DOHH2 (cell line): ENCODE results near the gene RNF6.
A peak's percentile ranks its signal among the peaks of the same experiment; 100 is the strongest.

ENCODE experiments used
- H3F3A ChIP-seq: fragments of 200-600 bp; sonication (generic), shearing (Covaris generic); 2 replicates; pipeline ENCODE4 v1.6.0; 2016; ENCODE audit warnings: antibody characterized with exemption, mild to moderate bottlenecking; ENCODE audit not compliant: control insufficient read depth, insufficient read depth
- H3K27ac ChIP-seq: fragments of 200-600 bp; sonication (generic); 2 replicates; pipeline ENCODE4 v1.5.1; 2014; ENCODE audit warnings: low read depth, mild to moderate bottlenecking, low read length, moderate library complexity
- H3K27me3 ChIP-seq: fragments of 200-600 bp; sonication (generic); 2 replicates; pipeline ENCODE4 v1.6.1; 2014; ENCODE audit warnings: mild to moderate bottlenecking, low read length, mixed read lengths; ENCODE audit not compliant: control insufficient read depth
- H3K36me3 ChIP-seq: fragments of 200-600 bp; sonication (generic); 2 replicates; pipeline ENCODE4 v1.6.1; 2014; ENCODE audit warnings: mild to moderate bottlenecking, low read length, moderate library complexity, mixed read lengths; ENCODE audit not compliant: control insufficient read depth
- H3K4me1 ChIP-seq: fragments of 200-600 bp; sonication (generic); 2 replicates; pipeline ENCODE4 v1.6.1; 2014; ENCODE audit warnings: mild to moderate bottlenecking, low read length, mixed read lengths; ENCODE audit not compliant: control insufficient read depth
- H3K4me2 ChIP-seq: fragments of 200-600 bp; sonication (generic); 2 replicates; pipeline ENCODE4 v1.6.0; 2014; ENCODE audit warnings: mild to moderate bottlenecking, low read length, moderate library complexity
- H3K4me3 ChIP-seq: fragments of 200-600 bp; sonication (generic); 2 replicates; pipeline ENCODE4 v1.5.1; 2014; ENCODE audit warnings: mild to moderate bottlenecking, low read length, mixed read lengths
- H3K79me2 ChIP-seq: fragments of 200-600 bp; sonication (generic); 2 replicates; pipeline ENCODE4 v1.6.1; 2014; ENCODE audit warnings: mild to moderate bottlenecking, low read length, mixed read lengths; ENCODE audit not compliant: control insufficient read depth
- H3K9me2 ChIP-seq: fragments of 200-600 bp; sonication (generic); replicated peaks from 2 replicates; pipeline ENCODE4 v1.6.1; 2014; ENCODE audit warnings: mild to moderate bottlenecking, low read length, mixed read lengths; ENCODE audit not compliant: control insufficient read depth
- H3K9me3 ChIP-seq: fragments of 200-600 bp; sonication (generic); 2 replicates; pipeline ENCODE4 v1.6.1; 2014; ENCODE audit warnings: antibody characterized with exemption, low read length, mixed read lengths; ENCODE audit not compliant: control insufficient read depth, insufficient read depth
- H4K20me1 ChIP-seq: fragments of 200-600 bp; sonication (generic); 2 replicates; pipeline ENCODE4 v1.6.0; 2014; ENCODE audit warnings: low read depth, mild to moderate bottlenecking, antibody characterized with exemption, low read length, moderate library complexity; ENCODE audit not compliant: control insufficient read depth, insufficient read depth
- EZH2phosphoT487 ChIP-seq: fragments of 200-600 bp; sonication (generic); IDR thresholded peaks from 2 replicates; pipeline ENCODE4 v1.6.1; 2017; ENCODE audit warnings: borderline replicate concordance, mild to moderate bottlenecking, antibody characterized with exemption, low read length, moderate library complexity, mixed read lengths
- TF ChIP-seq, protein P1 (sequence below): fragments of 200-600 bp; sonication (generic); IDR thresholded peaks from one replicate; pipeline ENCODE4 v1.5.1; 2014; ENCODE audit warnings: antibody characterized with exemption, mild to moderate bottlenecking, low read depth, low read length; ENCODE audit not compliant: poor library complexity, severe bottlenecking

RNF6 gene

DNA sequence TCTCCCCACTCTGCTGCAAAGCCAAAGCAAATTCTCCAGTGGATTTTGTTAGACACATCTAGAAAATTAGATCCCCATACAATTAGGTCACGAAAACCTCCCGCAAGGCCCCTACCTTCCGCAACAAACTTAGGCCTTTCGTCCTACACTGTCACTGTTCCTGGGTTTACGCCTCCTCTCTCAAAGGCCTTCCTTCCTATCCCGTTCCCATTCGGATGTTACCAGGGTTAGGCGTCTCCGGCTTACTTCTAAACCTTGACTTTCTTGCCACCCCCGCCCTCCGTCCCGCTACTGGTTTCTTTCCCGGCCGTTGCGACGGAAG is 754 bp downstream of the RNF6 start:
- H3F3A ChIP-seq, result no peaks in the 10 kb centered on the region
- peak overlapping the region; percentile 87 for H3K4me2 ChIP-seq
- H3K36me3 ChIP-seq, result peaks cover 52% of the 10 kb centered on the region
- H4K20me1 ChIP-seq, result no peaks in the 10 kb centered on the region
- H3K27ac ChIP-seq, result peak overlapping the region; percentile 83
- TF ChIP-seq, protein P1, sequence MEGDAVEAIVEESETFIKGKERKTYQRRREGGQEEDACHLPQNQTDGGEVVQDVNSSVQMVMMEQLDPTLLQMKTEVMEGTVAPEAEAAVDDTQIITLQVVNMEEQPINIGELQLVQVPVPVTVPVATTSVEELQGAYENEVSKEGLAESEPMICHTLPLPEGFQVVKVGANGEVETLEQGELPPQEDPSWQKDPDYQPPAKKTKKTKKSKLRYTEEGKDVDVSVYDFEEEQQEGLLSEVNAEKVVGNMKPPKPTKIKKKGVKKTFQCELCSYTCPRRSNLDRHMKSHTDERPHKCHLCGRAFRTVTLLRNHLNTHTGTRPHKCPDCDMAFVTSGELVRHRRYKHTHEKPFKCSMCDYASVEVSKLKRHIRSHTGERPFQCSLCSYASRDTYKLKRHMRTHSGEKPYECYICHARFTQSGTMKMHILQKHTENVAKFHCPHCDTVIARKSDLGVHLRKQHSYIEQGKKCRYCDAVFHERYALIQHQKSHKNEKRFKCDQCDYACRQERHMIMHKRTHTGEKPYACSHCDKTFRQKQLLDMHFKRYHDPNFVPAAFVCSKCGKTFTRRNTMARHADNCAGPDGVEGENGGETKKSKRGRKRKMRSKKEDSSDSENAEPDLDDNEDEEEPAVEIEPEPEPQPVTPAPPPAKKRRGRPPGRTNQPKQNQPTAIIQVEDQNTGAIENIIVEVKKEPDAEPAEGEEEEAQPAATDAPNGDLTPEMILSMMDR, result no peak
- no peak for TF ChIP-seq EZH2phosphoT487
- peaks cover 27% of the 10 kb centered on the region for H3K4me1 ChIP-seq
- H3K4me3 ChIP-seq, result peak overlapping the region; percentile 90
- peaks cover 25% of the 10 kb centered on the region for H3K79me2 ChIP-seq
- H3K9me2 ChIP-seq, result no peaks in the 10 kb centered on the region
- H3K27me3 ChIP-seq, result no peaks in the 10 kb centered on the region
- H3K9me3 ChIP-seq, result no peaks in the 10 kb centered on the region

DNA sequence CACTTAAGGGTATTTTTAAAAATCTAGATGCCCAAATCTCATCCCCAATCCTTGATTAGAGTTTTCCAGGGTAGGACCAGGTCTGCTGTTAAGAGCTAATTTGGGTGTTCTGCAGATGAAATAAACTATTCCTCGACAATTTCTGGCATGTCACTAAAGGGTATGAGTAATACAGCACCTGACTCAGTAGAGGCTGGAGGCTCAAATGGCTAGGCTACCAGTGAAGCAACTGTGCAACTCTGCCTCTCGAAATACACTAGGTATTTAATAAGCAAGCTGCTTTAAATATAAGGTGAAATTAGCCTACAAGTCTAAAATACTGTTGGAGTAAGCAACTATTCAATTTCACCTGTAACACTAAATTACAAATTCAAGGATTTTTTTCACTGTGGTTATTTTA is 1.5 kb downstream of the RNF6 start:
- H3K36me3 ChIP-seq, result peaks cover 59% of the 10 kb centered on the region
- H3K27me3 ChIP-seq, result no peaks in the 10 kb centered on the region

DNA sequence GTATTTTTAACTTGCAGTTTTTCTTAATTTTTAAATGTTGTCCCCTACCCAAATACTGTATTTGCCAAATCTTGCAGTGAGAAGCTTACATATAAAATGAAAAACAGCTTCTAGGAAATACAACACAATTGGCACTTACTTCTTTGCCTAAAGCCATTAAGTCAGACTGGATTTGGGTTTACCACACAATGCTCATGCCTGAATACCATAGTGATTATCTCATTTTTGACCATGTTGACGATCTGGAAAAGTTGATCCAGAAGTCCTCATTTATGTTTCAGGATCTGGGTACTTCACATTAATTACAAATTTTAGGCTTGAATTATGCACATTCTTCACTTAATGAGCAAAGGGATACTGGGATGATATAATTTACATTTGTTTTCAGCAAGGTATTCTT is 2.4 kb downstream of the RNF6 start:
- Histone ChIP-seq H3F3A (no peaks in the 10 kb centered on the region), H3K9me2 (no peaks in the 10 kb centered on the region), H3K4me1 (peaks cover 27% of the 10 kb centered on the region), H3K79me2 (peaks cover 25% of the 10 kb centered on the region), H4K20me1 (no peaks in the 10 kb centered on the region), H3K4me2 (peak overlapping the region; percentile 87), H3K27me3 (no peaks in the 10 kb centered on the region), H3K27ac (no peak overlapping the region), H3K4me3 (peak overlapping the region; percentile 90), H3K9me3 (no peaks in the 10 kb centered on the region), H3K36me3 (peaks cover 67% of the 10 kb centered on the region)
- TF ChIP-seq EZH2phosphoT487, result no peak
- TF ChIP-seq, protein P1, result no peak

More for the DNA sequence above, 1.5 kb downstream of the RNF6 start:
- Histone ChIP-seq H3K4me2 (peak overlapping the region; percentile 87), H4K20me1 (no peaks in the 10 kb centered on the region), H3K4me1 (peaks cover 27% of the 10 kb centered on the region), H3K4me3 (peak overlapping the region; percentile 90), H3K9me2 (no peaks in the 10 kb centered on the region), H3F3A (no peaks in the 10 kb centered on the region), H3K9me3 (no peaks in the 10 kb centered on the region), H3K79me2 (peaks cover 25% of the 10 kb centered on the region), H3K27ac (no peak overlapping the region)
- TF ChIP-seq, protein P1, result no peak
- no peak for TF ChIP-seq EZH2phosphoT487
